Neuronal stem cell (in vitro differentiated cells): Measurements from ENCODE around the gene ATP5MK.

Experiments
- DNase-seq: peaks from one replicate; pipeline ENCODE4 v3.0.0-alpha.2; 2013; ENCODE audit warnings: low spot score
- H2AFZ ChIP-seq: one replicate; pipeline ENCODE4 v1.6.1; 2013; ENCODE audit warnings: mild to moderate bottlenecking, low read length, inconsistent platforms
- H2AK5ac ChIP-seq: 2 replicates; pipeline ENCODE4 v1.6.1; 2013; ENCODE audit warnings: low read depth, mild to moderate bottlenecking, inconsistent platforms, low read length, moderate library complexity, mixed read lengths
- H2BK120ac ChIP-seq: 2 replicates; pipeline ENCODE4 v1.6.1; 2013; ENCODE audit warnings: low read depth, mild to moderate bottlenecking, inconsistent platforms, low read length, moderate library complexity, mixed read lengths
- H2BK12ac ChIP-seq: one replicate; pipeline ENCODE4 v1.6.1; 2013; ENCODE audit warnings: low read length, inconsistent platforms
- H2BK15ac ChIP-seq: 2 replicates; pipeline ENCODE4 v1.6.1; 2013; ENCODE audit warnings: mild to moderate bottlenecking, low read length, inconsistent platforms, mixed read lengths
- H2BK5ac ChIP-seq: one replicate; pipeline ENCODE4 v1.6.1; 2013; ENCODE audit warnings: inconsistent platforms, mild to moderate bottlenecking, low read length, moderate library complexity
- H3K14ac ChIP-seq: one replicate; pipeline ENCODE4 v1.6.1; 2013; ENCODE audit warnings: low read length, inconsistent platforms
- H3K18ac ChIP-seq: 2 replicates; pipeline ENCODE4 v1.6.1; 2013; ENCODE audit warnings: low read length, inconsistent platforms
- H3K23ac ChIP-seq: 2 replicates; pipeline ENCODE4 v1.6.1; 2013; ENCODE audit warnings: low read depth, mild to moderate bottlenecking, mixed read lengths, low read length, inconsistent platforms; ENCODE audit not compliant: poor library complexity
- H3K27ac ChIP-seq: replicated peaks from 3 replicates; pipeline ENCODE4 v1.5.1; 2013; ENCODE audit warnings: low read length, inconsistent platforms
- H3K27me3 ChIP-seq, 3 experiments: 2 replicates each; pipeline ENCODE4 v1.6.1; 2013; ENCODE audit warnings: low read length in 3 of 3, mild to moderate bottlenecking in 2 of 3, inconsistent platforms in 1 of 3, low read depth in 1 of 3, mixed read lengths in 1 of 3, moderate library complexity in 1 of 3; ENCODE audit not compliant: control insufficient read depth in 3 of 3, insufficient read depth in 3 of 3
- H3K36me3 ChIP-seq, 2 donors: replicated peaks in 1 of 2; 2 replicates each; pipeline ENCODE4 v1.6.1; 2013; ENCODE audit warnings: low read length in 2 of 2; ENCODE audit not compliant: control insufficient read depth in 2 of 2, insufficient read depth in 2 of 2
- H3K4ac ChIP-seq: 2 replicates; pipeline ENCODE4 v1.6.1; 2013; ENCODE audit warnings: inconsistent platforms, mild to moderate bottlenecking, low read length, moderate library complexity
- H3K4me1 ChIP-seq, 2 donors: 1 replicate in 1 of 2; 2 replicates in 1 of 2; pipeline ENCODE4 v1.6.1; 2013; ENCODE audit warnings: low read length in 2 of 2, low read depth in 1 of 2; ENCODE audit not compliant: control insufficient read depth in 2 of 2, insufficient read depth in 1 of 2
- H3K4me2 ChIP-seq: one replicate; pipeline ENCODE4 v1.6.1; 2013; ENCODE audit warnings: mild to moderate bottlenecking, low read length, inconsistent platforms; ENCODE audit not compliant: insufficient read depth, poor library complexity, severe bottlenecking
- H3K4me3 ChIP-seq, 2 donors: 2 replicates each; pipeline ENCODE4 v1.5.1; 2013; ENCODE audit warnings: low read length in 2 of 2, mild to moderate bottlenecking in 2 of 2, inconsistent platforms in 1 of 2, moderate library complexity in 1 of 2
- H3K79me1 ChIP-seq: one replicate; pipeline ENCODE4 v1.6.1; 2013; ENCODE audit warnings: low read depth, mild to moderate bottlenecking, inconsistent platforms, low read length, moderate library complexity
- H3K9ac ChIP-seq: one replicate; pipeline ENCODE4 v1.6.1; 2013; ENCODE audit warnings: mild to moderate bottlenecking, low read depth, low read length, inconsistent platforms; ENCODE audit not compliant: poor library complexity
- H3K9me3 ChIP-seq, 2 donors: replicated peaks in 1 of 2; 2 replicates each; pipeline versions ENCODE3 to v1.6.1; 2013; ENCODE audit warnings: low read length in 2 of 2, mild to moderate bottlenecking in 2 of 2, inconsistent platforms in 1 of 2, low read depth in 1 of 2, mixed read lengths in 1 of 2, moderate library complexity in 1 of 2; ENCODE audit not compliant: control insufficient read depth in 2 of 2, insufficient read depth in 1 of 2
- H4K8ac ChIP-seq: one replicate; pipeline ENCODE4 v1.6.1; 2013; ENCODE audit warnings: low read depth, mild to moderate bottlenecking, inconsistent platforms, low read length, moderate library complexity
- H4K91ac ChIP-seq: one replicate; pipeline ENCODE4 v1.6.1; 2013; ENCODE audit warnings: low read length, low read depth, mild to moderate bottlenecking, inconsistent platforms; ENCODE audit not compliant: poor library complexity
- WGBS, 2 donors: extraction: QIAGEN DNeasy Blood & Tissue Kit; methylation state at CpG; one replicate each; pipeline ENCODE4 v1.1.7; 2013; ENCODE audit warnings: missing lambda C conversion rate in 2 of 2, mixed read lengths in 1 of 2; ENCODE audit not compliant: insufficient read length in 2 of 2, insufficient replicate concordance in 1 of 2; ENCODE audit errors: extremely low coverage in 2 of 2; 5-methylcytosine and 5-hydroxymethylcytosine counted together

The ATP5MK gene

GRCh38 chr10:103394180-103394579, 2.1 kb downstream of the ATP5MK start:
- no CpG with 5 or more reads among the region's 14 CpGs for WGBS, 2 donors
- H4K91ac ChIP-seq = no peak overlapping the region
- peak overlapping the region in 1 of 2 donors; percentile 18 for H3K4me3 ChIP-seq

GRCh38 chr10:103382769-103383168, 13.5 kb downstream of the ATP5MK start:
- Histone ChIP-seq H2AFZ (no peak overlapping the region), H2BK120ac (no peak overlapping the region), H3K4me2 (no peak overlapping the region), H3K4me3 (no peak overlapping the region), H3K9ac (no peak overlapping the region), H3K79me1 (no peaks in the 10 kb centered on the region), H4K8ac (no peak overlapping the region), H3K36me3 (peaks cover 5 to 78% of the 10 kb centered on the region in 2 donors), H3K4me1 (no peaks in the 10 kb centered on the region), H4K91ac (no peak overlapping the region), H3K14ac (no peak overlapping the region), H2BK12ac (no peak overlapping the region), H3K23ac (no peak overlapping the region), H3K27ac (no peak overlapping the region), H3K18ac (no peak overlapping the region), H3K4ac (no peak overlapping the region), H3K9me3 (no peaks in the 10 kb centered on the region), H2BK5ac (no peak overlapping the region), H2AK5ac (no peak overlapping the region), H3K27me3 (no peaks in the 10 kb centered on the region), H2BK15ac (no peak overlapping the region)
- DNase-seq = no peak
- whole genome bisulfite sequencing, 2 donors = no CpG with 5 or more reads among the region's 5 CpGs

More at GRCh38 chr10:103394180-103394579, 2.1 kb downstream of the ATP5MK start:
- H4K8ac ChIP-seq = no peak overlapping the region
- peaks cover 7 to 62% of the 10 kb centered on the region in 2 donors for H3K36me3 ChIP-seq
- H3K27me3 ChIP-seq = no peaks in the 10 kb centered on the region
- peaks cover 8% of the 10 kb centered on the region for H3K79me1 ChIP-seq
- H3K4me2 ChIP-seq = no peak overlapping the region
- H3K9ac ChIP-seq = no peak overlapping the region
- no peak overlapping the region for H2BK12ac ChIP-seq
- H3K23ac ChIP-seq = no peak overlapping the region
- H2AK5ac ChIP-seq = no peak overlapping the region
- H3K4me1 ChIP-seq = peaks cover 4 to 11% of the 10 kb centered on the region in 2 donors
- no peaks in the 10 kb centered on the region for H3K9me3 ChIP-seq
- no peak overlapping the region for H2BK15ac ChIP-seq
- no peak for DNase-seq
- H2BK120ac ChIP-seq = no peak overlapping the region
- H3K18ac ChIP-seq = no peak overlapping the region
- H3K4ac ChIP-seq = no peak overlapping the region
- no peak overlapping the region for H3K27ac ChIP-seq
- H2BK5ac ChIP-seq = no peak overlapping the region
- H3K14ac ChIP-seq = no peak overlapping the region
- no peak overlapping the region for H2AFZ ChIP-seq

- Histone ChIP-seq H2BK12ac (no peak overlapping the region), H2BK120ac (no peak overlapping the region), H3K23ac (no peak overlapping the region), H3K18ac (no peak overlapping the region), H2AFZ (no peak overlapping the region), H3K36me3 (peaks cover 7 to 64% of the 10 kb centered on the region in 2 donors), H2BK5ac (no peak overlapping the region), H3K4me2 (no peak overlapping the region), H3K27ac (no peak overlapping the region), H2BK15ac (no peak overlapping the region), H3K9me3 (no peaks in the 10 kb centered on the region), H3K4me1 (no peaks in the 10 kb centered on the region), H3K4me3 (no peak overlapping the region), H3K14ac (no peak overlapping the region), H3K9ac (no peak overlapping the region), H4K91ac (no peak overlapping the region), H3K79me1 (peaks cover 2% of the 10 kb centered on the region), H2AK5ac (no peak overlapping the region), H3K27me3 (no peaks in the 10 kb centered on the region), H4K8ac (no peak overlapping the region), H3K4ac (no peak overlapping the region)
- WGBS, 2 donors = no CpG with 5 or more reads among the region's 5 CpGs
- DNase-seq = no peak
These were observed 22.0 kb downstream of the ATP5MK start for GRCh38 chr10:103374263-103374662.

- Histone ChIP-seq H4K91ac (no peak overlapping the region), H3K36me3 (peaks cover 7 to 59% of the 10 kb centered on the region in 2 donors), H2BK120ac (no peak overlapping the region), H3K23ac (no peak overlapping the region), H3K4me3 (no peak overlapping the region), H2BK15ac (no peak overlapping the region), H3K27ac (no peak overlapping the region), H3K27me3 (no peaks in the 10 kb centered on the region), H4K8ac (no peak overlapping the region), H3K79me1 (peaks cover 2% of the 10 kb centered on the region), H3K9ac (no peak overlapping the region), H3K14ac (no peak overlapping the region), H2BK12ac (no peak overlapping the region), H3K9me3 (no peaks in the 10 kb centered on the region), H2BK5ac (no peak overlapping the region), H3K4ac (no peak overlapping the region), H2AK5ac (no peak overlapping the region), H2AFZ (no peak overlapping the region), H3K4me2 (no peak overlapping the region), H3K4me1 (no peaks in the 10 kb centered on the region), H3K18ac (no peak overlapping the region)
- WGBS, 2 donors = no CpG with 5 or more reads among the region's 3 CpGs
- DNase-seq = no peak
These were observed 22.7 kb downstream of the ATP5MK start for GRCh38 chr10:103373544-103373943.
